ENCODE data around the gene LIMA1.
"Not testable (repeated sequence)": the region's sequence is repeated elsewhere in the genome, so short reads cannot be mapped to it uniquely, and the experiment has no call there.

The LIMA1 gene

GRCh38 chr12:50283229-50283923 lies at the start of gene LIMA1:
TSS of gene LIMA1 (minus strand) at chr12:50283520. CDS start at chr12:50248751, 34,769 bp downstream.
- H3K27ac Mint-ChIP-seq, result no peak within 1 kb of the TSS
- peaks cover 4% of the 10 kb centered on the region for H3K36me3 Mint-ChIP-seq (ENCODE audit: low read depth)
- peak; percentile 90 for DNase-seq
- no peaks in the 10 kb centered on the region for H3K9me3 Mint-ChIP-seq
- TF ChIP-seq CTCF (IDR thresholded peaks at IDR 0.05), result no peak
- peaks cover 14% of the 10 kb centered on the region for H3K4me1 Mint-ChIP-seq
- peak within 1 kb of the TSS; percentile 87 for H3K4me3 Mint-ChIP-seq
- H3K27me3 Mint-ChIP-seq (ENCODE audit: low read depth, poor library complexity), result peaks cover 31% of the 10 kb centered on the region

DNA sequence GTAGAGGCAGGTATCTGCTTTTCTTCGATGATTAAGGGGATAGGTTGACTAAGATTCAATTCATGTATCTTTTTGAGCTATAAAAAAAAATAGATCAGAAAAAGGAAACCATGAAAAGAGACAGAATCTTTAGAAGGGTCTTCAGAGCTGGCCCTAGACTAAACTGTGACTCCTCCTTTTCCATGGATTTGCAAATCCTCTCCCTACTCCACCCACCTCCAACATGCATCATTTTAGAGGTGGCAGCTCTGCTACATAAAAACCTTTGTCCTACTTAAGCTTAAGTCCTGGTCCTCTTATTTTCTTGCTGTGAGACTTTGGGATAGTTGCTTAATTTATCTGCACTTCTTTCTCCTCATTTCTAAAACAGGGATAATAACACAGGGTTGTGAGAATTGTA lies 48.4 kb upstream of the LIMA1 start:
- Mint-ChIP-seq H3K4me1 (no peaks in the 10 kb centered on the region), H3K27ac (no peak overlapping the region), H3K4me3 (no peak overlapping the region), H3K36me3 (ENCODE audit: low read depth) (no peaks in the 10 kb centered on the region), H3K27me3 (ENCODE audit: low read depth, poor library complexity) (peaks cover 15% of the 10 kb centered on the region), H3K9me3 (no peaks in the 10 kb centered on the region)
- DNase-seq, result no peak
- no peak for TF ChIP-seq CTCF (IDR thresholded peaks at IDR 0.05)

- H3K27ac Mint-ChIP-seq, H3K4me3 Mint-ChIP-seq: not testable (repeated sequence)
These were observed 45.3 kb upstream of the LIMA1 start for GRCh38 chr12:50328664-50329063.

DNA sequence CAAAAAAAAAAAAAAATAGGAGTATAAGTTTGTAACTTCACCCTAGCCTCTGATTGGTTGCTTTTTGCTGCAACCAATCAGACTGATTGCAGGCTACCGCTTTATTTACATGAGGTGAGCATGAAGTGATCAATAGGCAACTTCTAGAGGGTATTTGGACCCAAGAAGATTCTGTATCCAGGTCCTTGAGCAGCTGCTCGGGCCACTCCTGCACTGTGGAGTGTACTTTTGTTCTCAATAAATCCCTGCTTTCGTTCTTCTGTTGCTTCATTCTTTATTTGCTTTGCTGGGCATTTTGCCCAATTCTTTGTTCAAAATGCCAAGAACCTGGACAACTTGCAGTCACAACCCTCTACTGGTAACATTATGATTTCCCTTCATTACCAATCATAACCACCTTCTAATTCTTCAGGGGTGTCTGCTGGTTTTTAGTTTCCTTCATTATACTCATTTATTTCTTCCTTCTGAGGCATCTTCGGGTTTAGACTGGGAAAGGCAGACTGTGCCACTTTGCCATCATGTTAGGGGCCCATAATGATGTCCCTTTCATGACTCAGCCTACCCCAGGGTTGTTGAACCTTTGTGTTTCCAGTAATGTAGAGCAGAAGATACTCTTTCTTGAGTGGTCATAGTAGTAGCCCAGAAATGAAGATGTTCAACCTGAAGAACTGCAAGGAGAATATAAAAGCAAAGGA lies 43.4 kb upstream of the LIMA1 start:
- peaks cover 6% of the 10 kb centered on the region for H3K27me3 Mint-ChIP-seq (ENCODE audit: low read depth, poor library complexity)
- no peak for DNase-seq
- H3K9me3 Mint-ChIP-seq, result no peaks in the 10 kb centered on the region
- H3K4me3 Mint-ChIP-seq, result no peak overlapping the region
- no peaks in the 10 kb centered on the region for H3K36me3 Mint-ChIP-seq (ENCODE audit: low read depth)
- TF ChIP-seq CTCF (IDR thresholded peaks at IDR 0.05), result no peak
- H3K4me1 Mint-ChIP-seq, result no peaks in the 10 kb centered on the region
- no peak overlapping the region for H3K27ac Mint-ChIP-seq

More at GRCh38 chr12:50328664-50329063, 45.3 kb upstream of the LIMA1 start:
- not testable (repeated sequence) for DNase-seq; H3K36me3 Mint-ChIP-seq (ENCODE audit: low read depth); H3K9me3 Mint-ChIP-seq; H3K4me1 Mint-ChIP-seq
- H3K27me3 Mint-ChIP-seq (ENCODE audit: low read depth, poor library complexity), result peaks cover 12% of the 10 kb centered on the region

- TF ChIP-seq CTCF (IDR thresholded peaks at IDR 0.05), result no peak
- Mint-ChIP-seq H3K27ac (no peak overlapping the region), H3K27me3 (ENCODE audit: low read depth, poor library complexity) (peaks cover 6% of the 10 kb centered on the region), H3K4me1 (no peaks in the 10 kb centered on the region), H3K4me3 (no peak overlapping the region), H3K36me3 (ENCODE audit: low read depth) (no peaks in the 10 kb centered on the region), H3K9me3 (no peaks in the 10 kb centered on the region)
- no peak for DNase-seq
These were observed 42.6 kb upstream of the LIMA1 start for GRCh38 chr12:50325890-50326391.

- not testable (repeated sequence) for H3K27ac Mint-ChIP-seq; H3K27me3 Mint-ChIP-seq (ENCODE audit: low read depth, poor library complexity); H3K4me1 Mint-ChIP-seq; H3K4me3 Mint-ChIP-seq; DNase-seq; H3K36me3 Mint-ChIP-seq (ENCODE audit: low read depth); H3K9me3 Mint-ChIP-seq
These were observed 41.5 kb upstream of the LIMA1 start for GRCh38 chr12:50324770-50325169.

GRCh38 chr12:50324077-50324476 lies 40.8 kb upstream of the LIMA1 start:
- H3K4me3 Mint-ChIP-seq; DNase-seq; H3K4me1 Mint-ChIP-seq; H3K27ac Mint-ChIP-seq; H3K36me3 Mint-ChIP-seq (ENCODE audit: low read depth); H3K27me3 Mint-ChIP-seq (ENCODE audit: low read depth, poor library complexity); H3K9me3 Mint-ChIP-seq: not testable (repeated sequence)
